Mucosa of descending colon (tissue), 3 donors: ENCODE measurements around the gene RDX. TPM values are rescaled to one million over a fixed set of nuclear protein-coding genes. Genes with fewer than 3 reads are reported as not detected.

Source experiments
- ATAC-seq: fragments of 200-7000 bp; cut with Tn5 transposase; one replicate; pipeline ENCODE4 v1.9.1; 2020; ENCODE audit warnings: mild to moderate bottlenecking, moderate library complexity
- DNase-seq, 3 donors: peaks; one replicate each; pipeline ENCODE4 v3.0.0-alpha.2; 2020
- H3K36me3 ChIP-seq: fragments of 200-600 bp; one replicate; pipeline ENCODE4 v1.8.0; 2021; ENCODE audit warnings: low read depth, mild to moderate bottlenecking
- H3K4me1 ChIP-seq: fragments of 200-600 bp; one replicate; pipeline ENCODE4 v1.8.0; 2021; ENCODE audit warnings: low read depth, mild to moderate bottlenecking
- H3K4me3 ChIP-seq: fragments of 200-600 bp; one replicate; pipeline ENCODE4 v1.8.0; 2021; ENCODE audit warnings: mild to moderate bottlenecking
- H3K9me3 ChIP-seq: fragments of 200-600 bp; one replicate; pipeline ENCODE4 v1.8.0; 2021; ENCODE audit warnings: mild to moderate bottlenecking
- CTCF ChIP-seq: fragments of 200-600 bp; IDR thresholded peaks from one replicate; pipeline ENCODE4 v1.8.0; 2022; ENCODE audit warnings: antibody characterized with exemption, mild to moderate bottlenecking
- intact Hi-C, 2 donors: fragments of 100-400 bp; cut with DNase I in 1 of 2; cut with micrococcal nuclease in 1 of 2; formaldehyde crosslinking; loops; one replicate each; pipeline versions ENCODE4 v1.11.0 to v1.11.1; 2022; cut with DNase I, micrococcal nuclease
- total RNA-seq, 3 donors: library from RNA; stranded (reverse); fragmentation: NEBNext Ultra II Directional in 2 of 3; extraction: Animal tissue kit (Norgen Biotek cat#: 25700) in 2 of 3; gene quantifications; one replicate each; pipeline versions ENCODE4 v1.2.1 to v1.2.4, GENCODE V29; 2021 to 2023
- donor health status: DM: no; HTN: no; CAD: no; lungs with moderate emphysema.
- donor health status: DM: no; HTN: no; CAD: no.
- donor health status: DM: no; HTN: yes; CAD: no.

RDX gene
- total RNA-seq, 3 donors from 2014 or later: 26.7 to 83.7 (median 26.8) TPM

GRCh38 chr11:110169738-110170137, 126.7 kb downstream of the RDX start:
- no peak for TF ChIP-seq CTCF
- no peak overlapping the region for H3K4me3 ChIP-seq
- no peaks in the 10 kb centered on the region for H3K36me3 ChIP-seq
- intact Hi-C loops: no loop called here
- DNase-seq (no peak), ATAC-seq (no peak)
- H3K9me3 ChIP-seq: no peaks in the 10 kb centered on the region
- H3K4me1 ChIP-seq: no peaks in the 10 kb centered on the region

GRCh38 chr11:110168033-110168803, 128.2 kb downstream of the RDX start:
- TF ChIP-seq CTCF: no peak
- no peaks in the 10 kb centered on the region for H3K4me1 ChIP-seq
- H3K9me3 ChIP-seq: no peaks in the 10 kb centered on the region
- no peak overlapping the region for H3K4me3 ChIP-seq
- no peaks in the 10 kb centered on the region for H3K36me3 ChIP-seq
- DNase-seq (no peak), ATAC-seq (no peak)
- intact Hi-C loops: no loop called here

GRCh38 chr11:110165039-110165925, 131.1 kb downstream of the RDX start:
- Histone ChIP-seq H3K36me3 (no peaks in the 10 kb centered on the region), H3K9me3 (no peaks in the 10 kb centered on the region), H3K4me1 (no peaks in the 10 kb centered on the region), H3K4me3 (no peak overlapping the region)
- no peak for ATAC-seq
- no peak for DNase-seq
- no peak for TF ChIP-seq CTCF
- intact Hi-C loops: no loop called here

- Histone ChIP-seq H3K4me1 (no peaks in the 10 kb centered on the region), H3K9me3 (no peaks in the 10 kb centered on the region), H3K36me3 (no peaks in the 10 kb centered on the region), H3K4me3 (no peak overlapping the region)
- DNase-seq (no peak), ATAC-seq (no peak)
- no peak for TF ChIP-seq CTCF
- intact Hi-C loops: no loop called here
These were observed 134.2 kb downstream of the RDX start for GRCh38 chr11:110162216-110162615.

GRCh38 chr11:110161061-110161460, 135.4 kb downstream of the RDX start:
- Histone ChIP-seq H3K9me3 (no peaks in the 10 kb centered on the region), H3K4me1 (no peaks in the 10 kb centered on the region), H3K4me3 (no peak overlapping the region), H3K36me3 (no peaks in the 10 kb centered on the region)
- ATAC-seq (no peak), DNase-seq (no peak)
- intact Hi-C loops: no loop called here
- no peak for TF ChIP-seq CTCF
